IPS-18c (cell line): ENCODE measurements around the gene PTPN4.
"Not testable (repeated sequence)": the region's sequence is repeated elsewhere in the genome, so short reads cannot be mapped to it uniquely, and the experiment has no call there.

ENCODE experiments used
- H3K4me3 ChIP-seq: 2 replicates; pipeline ENCODE4 v1.7.0; 2013; ENCODE audit warnings: low read depth, mild to moderate bottlenecking, low read length, moderate library complexity; ENCODE audit not compliant: insufficient read depth
- H3K9me3 ChIP-seq: one replicate; pipeline ENCODE4 v1.6.1; 2013; ENCODE audit warnings: mild to moderate bottlenecking, low read length, moderate library complexity; ENCODE audit not compliant: control insufficient read depth, insufficient read depth

PTPN4 gene

DNA sequence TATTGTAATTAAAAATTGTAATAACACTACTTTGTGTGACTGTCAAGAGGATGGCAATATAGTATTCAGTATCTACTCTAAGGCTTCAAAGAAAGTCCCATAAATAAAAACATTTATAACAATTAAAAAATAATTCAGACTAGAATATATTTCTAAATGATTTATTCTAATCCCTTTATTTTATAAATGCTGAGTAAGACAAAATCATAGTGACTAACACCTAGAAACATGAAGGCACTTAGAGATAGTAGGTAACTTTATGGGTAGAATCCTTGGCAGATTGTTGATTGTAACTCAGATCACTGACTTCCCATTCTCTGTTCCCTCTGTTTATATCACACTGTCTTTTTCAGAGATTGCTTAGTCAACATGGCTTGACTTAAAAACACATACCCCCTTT lies 174.6 kb downstream of the PTPN4 start:
- Histone ChIP-seq H3K4me3 (no peak overlapping the region), H3K9me3 (no peaks in the 10 kb centered on the region)

DNA sequence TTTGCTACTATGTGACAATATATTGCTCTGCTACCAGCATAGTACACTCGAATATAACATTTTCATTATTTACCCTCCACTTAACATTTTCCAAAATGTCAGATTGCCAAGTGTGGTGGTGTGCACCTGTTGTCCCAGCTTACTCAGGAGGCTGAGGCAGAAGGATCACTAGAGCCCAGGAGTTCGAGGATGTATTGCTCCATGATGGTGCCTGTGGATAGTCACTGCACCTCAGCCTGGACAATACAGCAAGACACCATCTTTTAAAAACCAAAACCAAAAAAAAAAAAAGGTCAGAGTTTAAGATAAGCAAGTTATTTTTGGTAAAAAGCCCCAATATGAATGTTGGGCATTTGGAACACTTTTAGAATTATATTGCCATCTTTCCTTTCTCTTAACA lies 178.0 kb downstream of the PTPN4 start:
- Histone ChIP-seq H3K4me3 (no peak overlapping the region), H3K9me3 (no peaks in the 10 kb centered on the region)

DNA sequence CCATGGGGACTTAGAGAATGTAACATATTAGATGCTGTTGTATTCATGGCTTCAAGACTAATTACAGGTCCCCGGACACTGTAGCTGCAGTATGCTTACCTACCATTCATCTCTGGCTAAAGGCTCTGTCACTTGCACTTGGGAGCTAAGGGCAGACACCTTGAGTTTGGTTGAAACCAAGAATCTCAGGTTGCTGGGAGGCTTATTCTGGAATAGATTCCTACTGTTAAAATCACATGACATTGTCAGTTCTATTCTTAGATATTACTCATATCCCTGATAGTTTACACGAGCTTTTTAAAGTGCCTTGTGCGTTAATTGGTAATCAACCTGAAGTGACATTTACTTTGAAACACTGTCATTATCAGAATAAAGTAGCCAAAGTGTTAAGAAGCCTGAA lies 180.2 kb downstream of the PTPN4 start:
- H3K4me3 ChIP-seq: no peak overlapping the region

DNA sequence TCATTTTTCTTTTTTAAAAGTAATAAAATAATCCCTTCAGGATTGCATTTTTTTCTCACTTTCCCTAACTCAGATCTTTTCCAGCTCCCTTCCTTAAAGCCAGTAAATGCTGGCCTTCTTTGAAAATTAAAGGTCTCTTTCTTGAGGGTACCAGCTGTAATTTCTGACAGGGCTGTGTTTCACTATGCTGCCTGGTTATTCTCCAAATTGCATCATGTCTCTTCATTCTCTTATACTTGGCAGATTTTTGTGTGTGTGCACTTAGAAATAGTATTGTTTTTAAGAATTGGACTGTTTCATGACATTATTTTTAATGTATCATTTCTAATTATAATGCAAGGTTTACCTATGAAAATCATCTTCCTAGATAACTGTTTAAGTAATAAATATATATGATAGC lies 181.1 kb downstream of the PTPN4 start:
- no peaks in the 10 kb centered on the region for H3K9me3 ChIP-seq
- no peak overlapping the region for H3K4me3 ChIP-seq

More for the DNA sequence above, 180.2 kb downstream of the PTPN4 start:
- no peaks in the 10 kb centered on the region for H3K9me3 ChIP-seq

DNA sequence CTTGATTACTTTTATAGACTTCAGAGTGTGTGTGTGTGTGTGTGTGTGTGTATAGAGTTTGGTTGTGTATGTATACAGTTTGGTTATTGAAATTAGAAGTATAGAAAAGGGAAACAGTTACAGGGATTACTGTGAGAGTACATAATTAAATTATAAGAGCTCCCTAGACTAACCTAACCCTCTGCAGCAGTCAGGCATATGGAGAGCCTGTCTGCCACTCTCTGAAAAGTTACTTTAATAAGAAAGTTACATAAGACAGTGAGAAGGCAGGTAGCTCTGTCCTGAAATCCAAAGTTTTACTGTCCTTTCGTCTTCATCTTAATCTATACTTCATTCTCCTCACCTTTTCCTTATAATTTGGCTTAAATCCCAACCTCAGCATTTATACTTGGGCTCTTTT lies 181.7 kb downstream of the PTPN4 start:
- H3K9me3 ChIP-seq: no peaks in the 10 kb centered on the region
- no peak overlapping the region for H3K4me3 ChIP-seq

DNA sequence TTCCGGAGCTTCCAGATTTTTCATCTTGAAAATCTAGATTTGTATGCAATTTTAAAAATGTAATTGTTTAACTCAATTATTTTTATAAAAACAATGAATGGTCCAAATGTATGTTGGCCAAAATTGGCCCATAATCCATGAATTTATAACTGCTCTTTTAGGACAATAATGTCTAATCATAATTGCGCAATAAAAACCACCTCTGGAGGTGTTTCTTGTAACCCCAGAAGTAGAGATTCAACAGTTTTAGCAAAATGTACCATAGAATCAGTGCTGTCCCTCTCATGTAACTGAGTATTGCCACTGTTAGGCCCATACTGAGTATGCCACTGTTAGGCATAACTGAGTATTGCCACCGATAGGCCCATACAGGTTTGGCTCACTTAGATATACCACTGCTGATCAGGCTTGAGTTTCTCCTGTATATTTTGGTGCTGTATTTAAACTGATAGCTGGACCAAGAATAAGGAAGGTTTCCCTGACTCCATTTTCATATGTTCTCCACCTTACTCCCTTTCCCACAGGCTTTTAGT lies 182.3 kb downstream of the PTPN4 start:
- Histone ChIP-seq H3K9me3 (no peaks in the 10 kb centered on the region), H3K4me3 (no peak overlapping the region)

DNA sequence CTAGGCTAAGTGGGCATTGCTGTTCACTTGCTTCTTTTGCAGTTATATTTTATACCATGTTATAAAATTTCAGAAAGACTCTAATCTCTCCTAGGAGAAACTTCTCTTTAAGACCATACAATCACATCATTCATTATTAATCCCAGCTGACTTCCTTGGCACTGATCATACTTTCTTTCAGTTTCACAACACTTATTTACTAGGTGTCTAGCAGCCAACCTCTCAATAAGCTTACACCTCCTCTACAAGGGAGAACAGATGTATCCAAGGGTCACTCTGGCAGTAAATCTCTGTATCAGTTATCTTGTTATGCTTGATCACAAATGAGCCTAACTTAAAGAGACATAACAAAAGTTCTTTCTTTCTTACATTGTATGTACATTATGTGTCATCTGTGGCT lies 183.3 kb downstream of the PTPN4 start:
- H3K9me3 ChIP-seq: no peaks in the 10 kb centered on the region
- H3K4me3 ChIP-seq: no peak overlapping the region

DNA sequence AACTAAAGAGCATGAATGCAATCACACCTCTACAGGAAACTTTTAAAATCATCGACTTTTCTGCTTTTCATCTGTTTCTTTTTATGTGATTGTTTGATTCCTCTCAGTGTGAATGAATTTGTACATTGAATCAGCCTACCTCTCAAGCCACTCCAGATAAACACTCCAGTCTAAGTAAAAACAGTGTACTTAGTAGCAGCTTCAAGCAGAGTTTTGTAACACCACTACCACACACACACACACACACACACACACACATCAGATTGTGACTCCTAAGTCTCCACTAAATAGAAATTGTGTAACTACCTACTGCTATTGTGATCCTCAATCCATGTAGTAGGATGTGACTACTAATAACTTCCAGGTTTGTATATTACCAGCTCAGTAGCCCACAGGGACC lies 187.8 kb downstream of the PTPN4 start:
- no peaks in the 10 kb centered on the region for H3K9me3 ChIP-seq

DNA sequence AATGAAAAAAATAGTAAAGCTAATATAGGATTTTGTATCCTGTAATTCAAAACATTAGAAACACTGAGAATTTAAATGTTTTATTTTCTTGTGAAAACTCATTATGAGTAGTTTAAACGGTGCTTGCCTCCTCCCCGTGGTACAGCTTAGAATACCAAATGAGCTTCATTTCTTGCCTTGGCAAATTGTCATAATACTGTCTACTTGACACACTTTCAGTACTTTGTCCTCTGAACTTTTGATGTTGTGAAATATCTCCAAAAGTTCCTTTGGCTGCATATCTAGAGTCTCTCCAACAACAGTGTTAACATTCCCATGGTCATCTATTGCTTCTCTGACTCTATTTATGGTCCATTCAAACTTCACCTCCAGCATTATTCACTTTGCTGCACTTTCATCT lies 191.2 kb downstream of the PTPN4 start:
- Histone ChIP-seq H3K4me3 (no peak overlapping the region), H3K9me3 (no peaks in the 10 kb centered on the region)

More for the DNA sequence above, 187.8 kb downstream of the PTPN4 start:
- H3K4me3 ChIP-seq: no peak overlapping the region

DNA sequence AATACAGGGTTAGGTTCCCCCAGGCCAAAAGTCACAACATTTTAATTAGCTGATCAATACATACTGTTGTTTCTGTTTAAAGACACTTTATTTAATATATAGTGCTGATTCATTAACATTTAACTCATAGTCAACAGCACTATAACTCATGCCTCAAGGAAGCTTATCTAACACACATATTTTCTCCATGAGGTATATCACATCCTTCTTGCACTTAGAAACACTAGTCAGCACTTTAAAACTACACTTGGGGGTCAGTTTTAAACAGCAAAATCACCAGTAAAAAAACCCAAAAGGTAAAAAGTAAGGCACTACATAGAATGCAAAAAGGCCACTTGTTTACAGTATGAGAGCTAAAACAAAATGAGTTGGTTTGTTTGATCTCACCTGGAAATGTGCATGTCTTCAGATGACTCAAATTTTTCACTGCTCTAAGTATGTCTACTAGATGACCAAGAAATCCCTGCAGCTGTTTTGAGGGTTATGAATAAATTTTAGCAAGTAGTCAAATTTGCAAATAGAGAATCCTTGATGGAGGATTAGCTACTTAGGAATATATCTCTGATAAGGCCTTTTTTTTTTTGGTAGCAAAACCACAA lies 199.0 kb downstream of the PTPN4 start:
- peaks cover 2% of the 10 kb centered on the region for H3K9me3 ChIP-seq
- H3K4me3 ChIP-seq: no peak overlapping the region

DNA sequence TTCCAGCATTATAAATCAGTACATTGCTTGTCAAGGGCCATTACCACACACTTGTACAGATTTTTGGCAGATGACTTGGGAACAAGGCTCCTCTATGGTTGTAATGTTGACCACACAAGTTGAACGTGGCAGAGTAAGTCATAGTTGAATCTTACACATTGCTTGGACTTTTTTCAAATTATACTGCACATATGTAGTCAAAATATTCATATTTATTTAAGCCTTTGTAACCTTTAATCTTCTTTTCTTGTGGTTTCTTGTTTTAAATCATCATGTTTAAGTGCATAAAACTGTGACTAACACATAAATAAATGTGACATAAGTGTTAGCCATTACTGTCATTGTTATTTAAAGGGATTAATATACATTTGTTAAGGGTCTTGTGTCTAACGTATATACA lies 201.1 kb downstream of the PTPN4 start:
- Histone ChIP-seq H3K4me3 (no peak overlapping the region), H3K9me3 (peaks cover 2% of the 10 kb centered on the region)

DNA sequence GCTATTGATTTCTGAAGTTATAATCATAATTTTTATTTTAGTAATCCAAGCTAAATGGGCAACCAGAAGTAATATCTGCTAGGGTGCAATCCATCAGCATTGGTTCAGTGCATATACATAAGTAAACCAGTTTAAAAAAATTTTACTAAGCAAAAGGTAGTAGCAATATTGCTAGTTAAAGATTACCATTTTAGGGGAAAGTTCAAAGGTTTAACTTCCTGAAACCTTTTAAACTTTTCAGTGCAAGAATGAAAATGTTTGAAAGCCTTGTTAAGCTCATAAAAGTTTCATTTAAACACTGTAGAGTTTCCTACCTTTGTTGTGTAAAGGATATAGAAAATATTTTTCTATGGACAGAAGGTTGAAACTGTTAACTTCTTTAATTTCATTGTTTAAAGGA lies 222.2 kb downstream of the PTPN4 start:
- H3K9me3 ChIP-seq: no peaks in the 10 kb centered on the region
- H3K4me3 ChIP-seq: no peak overlapping the region

DNA sequence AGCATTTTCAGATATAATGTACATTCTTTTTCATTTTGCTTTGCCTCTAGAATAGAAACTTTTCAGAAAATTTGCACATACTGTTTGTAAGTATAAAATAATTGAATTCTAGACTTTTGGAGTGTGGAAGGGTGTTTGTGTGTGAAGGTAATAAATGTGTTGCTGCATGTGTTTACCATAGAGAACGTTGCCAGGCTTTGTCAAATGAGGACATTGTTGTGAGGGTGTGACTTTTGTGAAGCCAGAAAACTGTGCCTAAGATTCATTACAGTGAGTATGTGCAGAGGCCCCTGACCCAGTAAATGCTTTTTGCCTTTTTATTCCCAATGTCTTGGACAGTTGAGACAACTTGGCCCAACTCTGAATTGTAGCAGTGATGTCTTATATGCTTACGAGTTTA lies 222.8 kb downstream of the PTPN4 start:
- H3K4me3 ChIP-seq: no peak overlapping the region

DNA sequence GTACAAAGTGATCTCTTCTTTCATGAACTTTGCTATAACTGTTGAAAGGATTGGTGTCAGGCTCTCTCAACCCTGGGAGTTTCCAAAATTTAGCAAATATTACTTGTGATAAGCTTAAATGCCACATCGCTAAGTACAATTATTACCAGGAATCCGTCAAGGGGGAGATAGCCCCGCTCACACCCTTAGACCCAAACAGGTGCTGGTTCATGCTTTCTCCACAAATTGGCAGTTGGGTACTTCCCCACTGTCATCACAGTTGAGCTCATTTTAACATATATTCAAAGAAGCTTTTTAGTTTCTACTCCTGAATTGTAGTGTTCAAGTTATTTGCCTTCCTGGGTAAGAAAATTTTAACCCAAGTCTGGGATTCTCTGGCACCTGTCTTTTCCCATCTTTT lies 223.4 kb downstream of the PTPN4 start:
- Histone ChIP-seq H3K9me3 (peaks cover 2% of the 10 kb centered on the region), H3K4me3 (no peak overlapping the region)

More for the DNA sequence above, 222.8 kb downstream of the PTPN4 start:
- H3K9me3 ChIP-seq: no peaks in the 10 kb centered on the region

DNA sequence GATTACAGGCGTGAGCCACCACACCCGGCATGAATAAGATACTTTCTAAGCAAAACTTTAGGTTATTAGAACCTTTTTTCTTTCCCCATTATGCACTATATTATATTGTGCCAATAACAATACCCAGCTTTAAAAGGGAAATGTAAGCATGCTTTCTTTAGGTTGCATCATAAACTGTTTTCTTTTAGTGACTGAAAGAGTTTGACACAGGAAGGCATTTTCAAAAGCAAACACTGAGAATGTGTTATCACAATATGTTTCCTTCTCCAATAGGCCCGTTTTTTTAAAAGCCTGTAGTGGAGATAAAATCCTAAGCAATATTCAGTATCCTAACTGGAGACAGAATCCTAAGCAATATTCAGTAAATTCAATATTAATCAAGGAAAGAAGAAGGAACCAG lies 236.4 kb downstream of the PTPN4 start:
- Histone ChIP-seq H3K4me3 (no peak overlapping the region), H3K9me3 (no peaks in the 10 kb centered on the region)

DNA sequence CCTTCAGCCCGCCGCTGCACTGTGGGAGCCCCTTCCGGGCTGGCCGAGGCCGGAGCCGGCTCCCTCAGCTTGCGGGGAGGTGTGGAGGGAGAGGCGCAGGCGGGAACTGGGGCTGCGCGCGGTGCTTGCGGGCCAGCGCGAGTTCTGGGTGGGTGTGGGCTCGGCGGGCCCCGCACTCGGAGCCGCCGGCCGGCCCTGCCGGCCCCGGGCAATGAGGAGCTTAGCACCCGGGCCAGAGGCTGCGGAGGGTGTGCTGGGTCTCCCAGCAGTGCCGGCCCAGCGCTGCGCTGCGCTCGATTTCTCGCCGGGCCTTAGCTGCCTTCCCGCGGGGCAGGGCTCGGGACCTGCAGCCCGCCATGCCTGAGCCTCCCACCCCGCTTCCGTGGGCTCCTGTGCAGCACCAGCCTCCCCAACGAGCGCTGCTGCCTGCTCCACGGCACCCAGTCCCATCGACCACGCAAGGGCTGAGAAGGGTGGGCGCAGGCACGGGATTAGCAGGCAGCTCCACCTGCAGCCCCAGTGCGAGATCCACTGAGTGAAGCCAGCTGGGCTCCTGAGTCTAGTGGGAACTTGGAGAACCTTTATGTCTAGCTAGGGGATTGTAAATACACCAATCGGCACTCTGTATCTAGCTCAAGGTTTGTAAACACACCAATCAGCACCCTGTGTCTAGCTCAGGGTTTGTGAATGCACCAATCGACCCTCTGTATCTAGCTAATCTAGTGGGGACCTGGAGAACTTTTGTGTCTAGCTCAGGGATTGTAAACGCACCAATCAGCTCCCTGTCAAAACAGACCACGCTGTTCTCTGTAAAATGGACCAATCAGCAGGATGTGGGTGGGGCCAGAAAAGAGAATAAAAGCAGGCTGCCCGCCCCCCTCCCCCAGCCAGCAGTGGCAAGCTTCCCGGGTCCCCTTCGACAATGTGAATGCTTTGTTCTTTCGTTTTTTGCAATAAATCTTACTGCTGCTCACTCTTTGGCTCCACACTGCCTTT lies 237.5 kb downstream of the PTPN4 start:
- H3K9me3 ChIP-seq, H3K4me3 ChIP-seq: not testable (repeated sequence)

DNA sequence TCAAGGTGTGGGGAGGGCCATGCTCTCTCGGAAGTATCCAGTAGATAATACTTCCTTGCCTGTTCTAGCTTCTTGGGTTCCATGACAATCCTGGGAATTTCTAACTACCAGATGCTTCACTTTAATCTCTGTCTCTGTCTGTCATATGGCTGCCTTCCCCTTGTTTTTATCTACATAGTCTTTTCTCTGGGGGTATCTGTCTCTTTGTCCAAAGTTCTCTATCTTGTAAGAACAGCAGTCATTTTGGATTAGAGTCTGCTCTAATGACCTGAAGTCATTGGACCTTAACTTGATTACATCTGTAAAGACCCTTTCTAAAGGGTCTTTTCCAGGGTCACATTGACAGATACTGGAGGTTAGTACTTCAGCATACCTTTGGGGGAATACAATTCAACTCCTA lies 241.7 kb downstream of the PTPN4 start:
- H3K4me3 ChIP-seq: no peak overlapping the region

DNA sequence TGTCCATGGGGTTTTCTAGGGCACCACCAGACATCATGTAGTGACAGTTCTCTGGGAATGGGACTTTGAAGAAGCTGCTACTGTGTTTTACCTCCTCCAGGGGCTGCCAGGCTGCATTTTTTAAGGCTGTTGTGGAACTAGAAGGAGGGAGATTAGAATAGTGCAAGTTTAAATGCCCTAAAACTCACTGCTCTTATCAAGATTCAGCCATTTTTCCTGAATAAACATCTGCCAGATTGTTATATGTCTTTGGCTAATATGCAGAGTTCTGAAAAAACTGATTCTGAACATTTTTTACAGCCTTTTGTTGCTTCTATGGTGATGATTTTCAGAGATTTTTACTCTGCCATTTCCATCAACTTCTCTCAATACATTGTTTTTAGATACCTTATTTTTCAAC lies 244.5 kb downstream of the PTPN4 start:
- Histone ChIP-seq H3K4me3 (no peak overlapping the region), H3K9me3 (peaks cover 2% of the 10 kb centered on the region)

More for the DNA sequence above, 241.7 kb downstream of the PTPN4 start:
- H3K9me3 ChIP-seq: no peaks in the 10 kb centered on the region
